Left lung (tissue), 10 donors: ENCODE measurements around the gene F7. TPM values are rescaled to one million over a fixed set of nuclear protein-coding genes. Genes with fewer than 3 reads are reported as not detected.
"Not testable (repeated sequence)": the region's sequence is repeated elsewhere in the genome, so short reads cannot be mapped to it uniquely, and the experiment has no call there.

Experiments used
- ATAC-seq: fragments of 200-7000 bp; cut with Tn5 transposase; one replicate; pipeline ENCODE4 v1.9.1; 2020; ENCODE audit warnings: moderate library complexity
- DNase-seq, 4 donors: peaks; one replicate each; pipeline ENCODE4 v3.0.0-alpha.2; 2013 to 2020
- H3K27ac ChIP-seq, 2 donors: fragments of 200-600 bp; sonication (generic) in 1 of 2; one replicate each; pipeline versions ENCODE4 v1.5.0 to v1.8.0; 2020 to 2021
- H3K27me3 ChIP-seq, 2 donors: fragments of 200-600 bp; sonication (generic) in 1 of 2; one replicate each; pipeline versions ENCODE4 v1.5.0 to v1.8.0; 2020 to 2021
- H3K36me3 ChIP-seq, 2 donors: fragments of 200-600 bp; sonication (generic) in 1 of 2; one replicate each; pipeline versions ENCODE4 v1.5.0 to v1.8.0; 2020 to 2021
- H3K4me1 ChIP-seq, 2 donors: fragments of 200-600 bp; one replicate each; pipeline ENCODE4 v1.8.0; 2021
- H3K4me3 ChIP-seq, 2 donors: fragments of 200-600 bp; sonication (generic) in 1 of 2; one replicate each; pipeline versions ENCODE4 v1.5.0 to v1.8.0; 2020 to 2021; ENCODE audit warnings: mild to moderate bottlenecking in 1 of 2
- H3K9me3 ChIP-seq, 2 donors: fragments of 200-600 bp; sonication (generic) in 1 of 2; one replicate each; pipeline versions ENCODE4 v1.5.0 to v1.8.0; 2020 to 2021
- intact Hi-C, 2 donors: fragments of 100-400 bp; cut with DNase I; formaldehyde crosslinking; loops; one replicate each; pipeline versions ENCODE4 v1.11.2 to v1.14.2; 2022
- polyA plus RNA-seq, 6 donors: library from polyadenylated mRNA; unstranded; fragments of 120-200 nt; gene quantifications; one replicate each; pipeline ENCODE4 v1.2.1, GENCODE V29; 2013; ENCODE audit not compliant: insufficient read length in 6 of 6
- total RNA-seq, 2 donors: library from RNA; stranded (reverse); fragmentation: NEBNext Ultra II Directional; extraction: Animal tissue kit (Norgen Biotek cat#: 25700); gene quantifications; one replicate each; pipeline ENCODE4 v1.2.1, GENCODE V29; 2021
- TF ChIP-seq, protein P1 (sequence below), 2 donors: fragments of 200-600 bp; sonication (generic) in 1 of 2; IDR thresholded peaks; one replicate each; pipeline versions ENCODE4 v1.5.0 to v1.8.0; 2021; ENCODE audit warnings: antibody characterized with exemption in 2 of 2
- donor health status: DM: no; HTN: yes; CAD: no.
- donor health status: DM: no; HTN: no; CAD: no.

Gene F7
- total and polyA plus RNA-seq, 8 donors: 0.46 to 1.0 (median 0.89) TPM; not detected in 2

GRCh38 chr13:113157929-113158747 lies 52.5 kb downstream of the F7 start, which contains the start of gene PROZ:
Gene PROZ, plus strand, starts transcription at chr13:113158648. Its CDS starts 13 bp downstream, at chr13:113158661.
- Histone ChIP-seq H3K27ac (no peak within 1 kb of the TSS), H3K36me3 (no peaks in the 10 kb centered on the region), H3K4me3 (no peak within 1 kb of the TSS), H3K27me3 (peaks cover 7 to 26% of the 10 kb centered on the region in 2 donors), H3K4me1 (peaks cover 4 to 11% of the 10 kb centered on the region in 2 donors), H3K9me3 (no peaks in the 10 kb centered on the region)
- intact Hi-C loops: no loop called here
- no peak for DNase-seq
- no peak for ATAC-seq
- TF ChIP-seq, protein P1, sequence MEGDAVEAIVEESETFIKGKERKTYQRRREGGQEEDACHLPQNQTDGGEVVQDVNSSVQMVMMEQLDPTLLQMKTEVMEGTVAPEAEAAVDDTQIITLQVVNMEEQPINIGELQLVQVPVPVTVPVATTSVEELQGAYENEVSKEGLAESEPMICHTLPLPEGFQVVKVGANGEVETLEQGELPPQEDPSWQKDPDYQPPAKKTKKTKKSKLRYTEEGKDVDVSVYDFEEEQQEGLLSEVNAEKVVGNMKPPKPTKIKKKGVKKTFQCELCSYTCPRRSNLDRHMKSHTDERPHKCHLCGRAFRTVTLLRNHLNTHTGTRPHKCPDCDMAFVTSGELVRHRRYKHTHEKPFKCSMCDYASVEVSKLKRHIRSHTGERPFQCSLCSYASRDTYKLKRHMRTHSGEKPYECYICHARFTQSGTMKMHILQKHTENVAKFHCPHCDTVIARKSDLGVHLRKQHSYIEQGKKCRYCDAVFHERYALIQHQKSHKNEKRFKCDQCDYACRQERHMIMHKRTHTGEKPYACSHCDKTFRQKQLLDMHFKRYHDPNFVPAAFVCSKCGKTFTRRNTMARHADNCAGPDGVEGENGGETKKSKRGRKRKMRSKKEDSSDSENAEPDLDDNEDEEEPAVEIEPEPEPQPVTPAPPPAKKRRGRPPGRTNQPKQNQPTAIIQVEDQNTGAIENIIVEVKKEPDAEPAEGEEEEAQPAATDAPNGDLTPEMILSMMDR (IDR thresholded peaks at IDR 0.05): no peak

GRCh38 chr13:113158946-113159345 lies 53.4 kb downstream of the F7 start:
- Histone ChIP-seq H3K27me3 (peaks cover 7 to 29% of the 10 kb centered on the region in 2 donors), H3K9me3 (no peaks in the 10 kb centered on the region), H3K36me3 (no peaks in the 10 kb centered on the region), H3K4me3 (no peak overlapping the region), H3K4me1 (peaks cover 0 to 5% of the 10 kb centered on the region in 2 donors), H3K27ac (no peak overlapping the region)
- no peak for ATAC-seq
- TF ChIP-seq, protein P1 (IDR thresholded peaks at IDR 0.05): no peak
- intact Hi-C loops: no loop called here
- no peak for DNase-seq

- TF ChIP-seq, protein P1 (IDR thresholded peaks at IDR 0.05): no peak
- Histone ChIP-seq H3K9me3 (no peaks in the 10 kb centered on the region), H3K4me3 (no peak overlapping the region), H3K36me3 (no peaks in the 10 kb centered on the region), H3K27ac (no peak overlapping the region), H3K27me3 (peaks cover 7 to 30% of the 10 kb centered on the region in 2 donors), H3K4me1 (peaks cover 0 to under 1% of the 10 kb centered on the region in 2 donors)
- ATAC-seq (no peak), DNase-seq (no peak)
- intact Hi-C loops: no loop called here
Measured at GRCh38 chr13:113159701-113160100, 54.1 kb downstream of the F7 start.

DNA sequence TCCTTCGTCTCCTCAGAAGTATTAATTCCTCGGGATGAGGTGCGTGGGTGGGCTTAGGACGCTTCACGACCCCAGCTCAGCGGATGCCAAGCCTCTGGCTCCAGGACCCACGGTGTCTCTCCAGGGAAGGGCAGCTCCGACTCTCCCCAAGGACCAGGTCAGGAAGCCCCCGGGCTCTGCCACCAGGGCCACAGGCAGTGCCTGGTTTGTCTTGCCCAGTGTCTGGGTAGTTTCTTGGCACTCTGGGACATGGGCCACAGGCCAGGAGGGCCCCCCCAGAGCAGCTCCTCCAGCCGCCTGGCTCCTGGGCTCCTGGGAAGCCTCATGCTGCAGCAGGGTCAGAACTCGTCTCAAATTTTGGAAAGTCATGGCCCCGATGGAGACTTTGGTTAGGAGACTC lies 55.4 kb downstream of the F7 start:
- peaks cover 7 to 30% of the 10 kb centered on the region in 2 donors for H3K27me3 ChIP-seq
- intact Hi-C loops: no loop called here
- no peaks in the 10 kb centered on the region for H3K36me3 ChIP-seq
- no peak for DNase-seq
- H3K27ac ChIP-seq: no peak overlapping the region
- ATAC-seq: no peak
- no peak overlapping the region for H3K4me3 ChIP-seq
- H3K9me3 ChIP-seq: no peaks in the 10 kb centered on the region
- H3K4me1 ChIP-seq: no peaks in the 10 kb centered on the region
- TF ChIP-seq, protein P1 (IDR thresholded peaks at IDR 0.05): no peak

DNA sequence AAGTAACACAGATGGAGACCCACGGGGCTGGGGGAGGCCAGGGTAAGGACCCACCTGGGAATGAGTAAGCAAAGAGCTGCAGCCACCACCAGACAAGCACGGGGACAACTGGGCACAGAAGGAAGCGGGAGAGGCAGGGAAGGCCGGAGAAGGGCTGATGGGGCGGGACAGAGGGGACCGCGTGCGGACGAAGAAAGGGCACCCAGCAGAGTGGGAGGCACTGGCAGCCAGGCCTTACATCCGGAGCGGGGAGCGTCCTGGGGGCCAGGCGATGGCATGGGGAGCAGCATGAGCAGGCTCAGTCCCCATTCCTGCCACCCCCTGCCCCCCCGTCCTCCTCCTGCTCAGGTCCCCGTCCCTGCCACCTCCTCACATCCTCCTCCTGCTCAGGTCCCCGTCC lies 55.8 kb downstream of the F7 start:
- DNase-seq: peak in 1 of 4 donors; percentile 46
- Histone ChIP-seq H3K4me3 (no peak overlapping the region), H3K27ac (no peak overlapping the region), H3K9me3 (no peaks in the 10 kb centered on the region), H3K4me1 (no peaks in the 10 kb centered on the region), H3K27me3 (peaks cover 7 to 30% of the 10 kb centered on the region in 2 donors), H3K36me3 (no peaks in the 10 kb centered on the region)
- intact Hi-C loops: no loop called here
- no peak for ATAC-seq
- TF ChIP-seq, protein P1 (IDR thresholded peaks at IDR 0.05): no peak

DNA sequence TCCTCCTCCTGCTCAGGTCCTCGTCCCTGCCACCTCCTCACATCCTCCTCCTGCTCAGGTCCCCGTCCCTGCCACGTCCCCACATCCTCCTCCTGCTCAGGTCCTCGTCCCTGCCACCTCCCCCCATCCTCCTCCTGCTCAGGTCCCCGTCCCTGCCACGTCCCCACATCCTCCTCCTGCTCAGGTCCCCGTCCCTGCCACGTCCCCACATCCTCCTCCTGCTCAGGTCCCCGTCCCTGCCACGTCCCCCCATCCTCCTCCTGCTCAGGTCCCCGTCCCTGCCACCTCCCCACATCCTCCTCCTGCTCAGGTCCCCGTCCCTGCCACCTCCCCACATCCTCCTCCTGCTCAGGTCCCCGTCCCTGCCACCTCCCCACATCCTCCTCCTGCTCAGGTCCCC lies 56.4 kb downstream of the F7 start:
- H3K4me1 ChIP-seq, H3K36me3 ChIP-seq, ATAC-seq, H3K27ac ChIP-seq, DNase-seq, H3K4me3 ChIP-seq, H3K9me3 ChIP-seq, intact Hi-C loops: not testable (repeated sequence)
- peaks cover 7 to 30% of the 10 kb centered on the region in 2 donors for H3K27me3 ChIP-seq
